A172 (cell line): ENCODE data around the gene SCAF11. TPM values are rescaled to one million over a fixed set of nuclear protein-coding genes. Genes with fewer than 3 reads are reported as not detected.
A peak's percentile ranks its signal among the peaks of the same experiment; 100 is the strongest.

Source experiments
- DNase-seq: peaks from one replicate; pipeline ENCODE4 v3.0.0-alpha.2; 2015; ENCODE audit warnings: low spot score
- total RNA-seq: library from RNA; depleted of rRNA; stranded (reverse); fragments of >200 nt; shearing (Covaris generic); gene quantifications from 2 replicates; pipeline ENCODE4 v1.2.3, GENCODE V29; 2014

Gene SCAF11
- total RNA-seq, 1 experiment from 2014 or later = 68.5 TPM

GRCh38 chr12:45981075-45981837, 9.1 kb downstream of the SCAF11 start:
- no peak for DNase-seq

GRCh38 chr12:45980540-45980939, 9.8 kb downstream of the SCAF11 start:
- DNase-seq = no peak

GRCh38 chr12:45978108-45978507, 12.3 kb downstream of the SCAF11 start:
- DNase-seq = no peak

- DNase-seq = no peak
Measured at GRCh38 chr12:45977620-45978019, 12.8 kb downstream of the SCAF11 start.

GRCh38 chr12:45975506-45975905, 14.9 kb downstream of the SCAF11 start:
- DNase-seq = no peak

- no peak for DNase-seq
Measured at GRCh38 chr12:45974883-45975282, 15.5 kb downstream of the SCAF11 start.

GRCh38 chr12:45974171-45974719, 16.1 kb downstream of the SCAF11 start:
- DNase-seq = no peak

- DNase-seq = no peak
Measured at GRCh38 chr12:45973526-45973925, 16.8 kb downstream of the SCAF11 start.

GRCh38 chr12:45970391-45970790, 20.0 kb downstream of the SCAF11 start:
- DNase-seq = no peak

GRCh38 chr12:45969084-45969483, 21.3 kb downstream of the SCAF11 start:
- no peak for DNase-seq

GRCh38 chr12:45966486-45966885, 23.9 kb downstream of the SCAF11 start:
- peak; percentile 25 for DNase-seq

GRCh38 chr12:45962553-45963325, 27.6 kb downstream of the SCAF11 start:
- no peak for DNase-seq

GRCh38 chr12:45959728-45960127, 30.6 kb downstream of the SCAF11 start:
- no peak for DNase-seq

GRCh38 chr12:45959025-45959424, 31.3 kb downstream of the SCAF11 start:
- no peak for DNase-seq

GRCh38 chr12:45948546-45948945, 41.8 kb downstream of the SCAF11 start:
- DNase-seq = no peak

GRCh38 chr12:45946435-45946834, 43.9 kb downstream of the SCAF11 start:
- no peak for DNase-seq

GRCh38 chr12:45944771-45945170, 45.6 kb downstream of the SCAF11 start:
- DNase-seq = no peak

GRCh38 chr12:45939759-45940158, 50.6 kb downstream of the SCAF11 start:
- DNase-seq = no peak

- no peak for DNase-seq
Measured at GRCh38 chr12:45938566-45938965, 51.8 kb downstream of the SCAF11 start.

- DNase-seq = no peak
Measured at GRCh38 chr12:45934956-45935355, 55.4 kb downstream of the SCAF11 start.

GRCh38 chr12:45933504-45933903, 56.9 kb downstream of the SCAF11 start:
- DNase-seq = no peak

- no peak for DNase-seq
Measured at GRCh38 chr12:45930369-45930768, 60.0 kb downstream of the SCAF11 start.

- no peak for DNase-seq
Measured at GRCh38 chr12:45928309-45928708, 62.1 kb downstream of the SCAF11 start.
